GM21367 (cell line): ENCODE results near the gene DAPK1.
A peak's percentile ranks its signal among the peaks of the same experiment; 100 is the strongest.

ENCODE experiments used
- ATAC-seq: cut with Tn5 transposase; IDR thresholded peaks from one replicate; pipeline ENCODE4 v1.9.1; 2021; ENCODE audit not compliant: unreplicated experiment

Gene DAPK1

GRCh38 chr9:87516222-87516925 is 18.7 kb downstream of the DAPK1 start:
- ATAC-seq, result no peak

- ATAC-seq, result no peak
Measured at GRCh38 chr9:87516926-87517290, 19.2 kb downstream of the DAPK1 start.

DNA sequence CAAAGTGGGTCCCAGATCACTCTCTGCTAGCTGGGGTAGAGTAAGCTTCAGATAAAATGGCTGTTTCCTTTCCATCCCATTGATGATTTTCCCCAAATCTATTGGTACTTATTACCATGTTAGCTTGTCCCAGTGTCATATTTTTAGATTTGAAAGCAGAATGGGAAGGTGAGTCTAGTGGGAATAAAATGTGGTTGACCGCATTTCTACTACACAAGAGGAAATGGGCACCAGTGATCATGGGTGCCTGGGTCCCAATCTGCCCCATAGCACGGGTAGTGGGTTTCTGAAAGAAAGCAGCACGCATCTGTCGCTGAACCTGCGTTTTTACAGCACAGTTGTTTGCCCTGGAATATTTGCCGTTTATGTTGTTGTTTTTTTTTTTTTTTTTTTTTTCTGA is 20.1 kb downstream of the DAPK1 start:
- no peak for ATAC-seq

GRCh38 chr9:87518702-87519335 is 21.2 kb downstream of the DAPK1 start:
- ATAC-seq, result no peak

DNA sequence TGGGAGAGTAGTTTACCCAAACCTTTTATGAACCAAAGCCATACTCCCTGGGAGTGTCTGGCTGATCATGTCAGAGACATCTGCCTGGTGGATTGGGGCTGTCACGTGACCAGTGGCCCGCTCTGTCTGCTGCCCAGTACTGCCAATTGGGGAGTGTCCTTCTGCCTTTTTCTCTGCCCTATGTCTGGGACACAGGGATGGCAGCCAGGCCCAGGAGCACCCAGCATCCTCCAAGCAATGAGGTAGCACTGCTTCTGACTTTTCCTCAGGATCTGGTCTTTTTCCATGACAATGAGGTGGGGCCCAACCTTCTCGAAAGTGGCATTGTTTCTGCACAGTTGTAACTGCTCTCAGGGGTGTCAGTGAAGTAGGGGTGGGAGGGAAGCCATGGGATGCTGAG is 21.8 kb downstream of the DAPK1 start:
- no peak for ATAC-seq

- ATAC-seq, result no peak
Measured at GRCh38 chr9:87520172-87520683, 22.6 kb downstream of the DAPK1 start.

- no peak for ATAC-seq
Measured at GRCh38 chr9:87521834-87522233, 24.2 kb downstream of the DAPK1 start.

GRCh38 chr9:87524061-87524460 is 26.4 kb downstream of the DAPK1 start:
- ATAC-seq, result no peak

DNA sequence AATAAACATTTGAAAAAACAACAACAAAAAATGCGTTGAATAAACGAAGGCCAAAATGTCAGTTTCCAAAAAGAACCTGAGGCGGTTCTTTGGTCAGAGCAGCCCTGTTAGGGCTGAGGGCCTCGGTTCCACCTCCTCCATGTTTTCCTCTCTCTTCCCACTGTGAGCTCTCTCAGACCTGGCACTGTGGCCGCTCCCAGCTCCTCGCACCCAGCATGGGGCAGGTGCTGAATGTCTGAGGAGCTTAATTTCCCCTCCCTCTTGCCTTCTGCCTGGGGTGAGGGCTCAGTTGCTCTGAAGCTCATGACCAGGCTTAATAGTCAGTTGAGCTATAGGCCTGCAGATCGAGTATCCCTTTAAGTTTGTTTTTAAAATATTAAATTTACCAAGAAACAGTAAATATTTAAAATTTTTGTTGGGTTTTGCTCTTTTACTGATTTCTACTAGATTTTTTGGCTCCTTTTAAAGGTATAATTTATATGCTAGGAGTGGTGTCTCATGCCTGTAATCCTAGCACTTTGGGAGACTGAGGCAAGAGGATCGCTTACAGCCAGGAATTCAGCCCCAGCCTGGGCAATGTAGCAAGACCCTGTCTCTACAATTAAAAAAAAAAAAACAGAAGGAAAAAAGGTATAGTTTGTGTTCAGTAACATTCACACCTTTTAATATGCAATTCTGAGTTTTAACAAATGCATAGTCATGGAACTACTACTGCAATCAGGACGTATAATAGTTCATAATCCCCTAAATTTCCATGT is 28.1 kb downstream of the DAPK1 start:
- ATAC-seq, result no peak

GRCh38 chr9:87527211-87527916 is 29.7 kb downstream of the DAPK1 start:
- ATAC-seq, result no peak

DNA sequence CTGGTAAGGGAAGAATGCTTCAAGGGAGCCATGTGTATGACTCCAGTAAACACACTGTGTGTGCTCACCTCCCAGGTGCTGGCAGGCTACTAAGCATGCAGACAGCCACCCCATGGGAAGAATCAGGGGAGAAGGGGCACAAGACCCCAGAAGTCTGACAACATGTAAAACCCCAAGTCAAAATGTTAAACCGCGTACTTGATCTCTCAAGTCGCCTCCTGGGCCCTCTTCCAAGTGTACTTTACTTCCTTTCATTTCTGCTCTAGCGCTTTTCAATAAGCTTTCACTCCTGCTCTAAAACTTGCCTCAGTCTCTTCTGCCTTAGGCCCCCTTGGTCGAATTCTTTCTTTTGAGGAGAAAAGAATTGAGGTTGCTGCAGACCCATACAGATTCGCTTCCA is 31.3 kb downstream of the DAPK1 start:
- ATAC-seq, result no peak

GRCh38 chr9:87529671-87530070 is 32.0 kb downstream of the DAPK1 start:
- ATAC-seq, result no peak

- ATAC-seq, result no peak
Measured at GRCh38 chr9:87530716-87531115, 33.0 kb downstream of the DAPK1 start.

GRCh38 chr9:87531370-87532295 is 34.0 kb downstream of the DAPK1 start:
- ATAC-seq, result no peak

DNA sequence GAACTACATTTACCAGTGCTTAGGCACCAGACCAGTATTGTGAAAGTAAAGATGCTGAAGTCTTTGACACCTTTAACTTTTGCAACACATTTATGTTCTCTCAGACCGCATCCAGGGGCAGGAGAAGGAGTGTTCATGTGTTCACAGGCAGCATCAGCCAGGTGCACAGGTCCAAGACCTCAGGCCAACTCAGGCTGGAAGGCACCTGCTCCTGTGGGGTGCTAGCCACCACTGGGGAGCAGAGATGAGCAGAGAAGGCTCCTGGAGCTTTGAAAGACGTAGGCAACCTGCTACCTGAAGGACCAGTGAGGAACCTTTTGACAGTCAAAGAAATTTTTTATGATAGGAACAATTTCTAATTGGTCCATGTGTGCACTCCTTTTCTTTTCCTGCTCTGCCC is 35.6 kb downstream of the DAPK1 start:
- no peak for ATAC-seq

GRCh38 chr9:87534036-87534435 is 36.4 kb downstream of the DAPK1 start:
- ATAC-seq, result no peak

DNA sequence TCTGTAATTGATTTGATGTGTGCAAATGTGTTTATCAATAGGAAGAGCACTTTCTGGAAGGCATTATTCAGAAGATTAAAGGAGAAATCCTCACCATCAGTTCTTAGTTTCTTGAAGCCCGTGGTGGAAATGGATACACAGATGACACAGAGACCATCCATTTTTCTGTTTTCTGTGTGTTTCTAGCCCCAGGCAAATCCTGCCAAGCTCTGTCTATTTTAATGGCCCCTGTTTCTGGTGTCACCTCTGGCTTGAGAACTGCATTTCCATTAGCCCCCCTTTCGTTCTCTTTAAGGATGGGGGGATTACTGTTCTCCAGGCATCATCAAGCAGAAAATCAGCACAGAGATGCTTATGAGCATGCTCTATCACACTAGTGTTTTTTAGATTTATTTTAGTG is 37.3 kb downstream of the DAPK1 start:
- no peak for ATAC-seq

- peak; percentile 61 for ATAC-seq
Measured at GRCh38 chr9:87535817-87536539, 38.3 kb downstream of the DAPK1 start.

- no peak for ATAC-seq
Measured at GRCh38 chr9:87537625-87538024, 40.0 kb downstream of the DAPK1 start.
